ENCODE data around the gene FHL1. TPM values are rescaled to one million over a fixed set of nuclear protein-coding genes. Genes with fewer than 3 reads are reported as not detected.

FHL1 gene
- 95.5 and 117 TPM in 2 replicates for total RNA-seq

GRCh38 chrX:136147315-136147901 is at the start of gene FHL1:
Gene FHL1 (plus strand): TSS chrX:136147533.

GRCh38 chrX:136251041-136251991 is 104.0 kb downstream of the FHL1 start, which contains the start of gene MAP7D3:
Gene MAP7D3 (minus strand): TSS chrX:136251400. CDS start chrX:136251358, 42 bp downstream.

Other genes with a start within 250 kb of the FHL1 start
- 15.9 and 16.4 TPM in 2 replicates for gene MMGT1, start 173.5 kb upstream of the FHL1 start, total RNA-seq
- gene SLC9A6, start 162.1 kb upstream of the FHL1 start, total RNA-seq, result 11.8 and 16.9 TPM in 2 replicates
- gene MAP7D3, start 103.9 kb downstream of the FHL1 start, total RNA-seq, result 30.8 and 34.9 TPM in 2 replicates
- gene ADGRG4, start 153.4 kb downstream of the FHL1 start, total RNA-seq, result 0.07 and 0.10 TPM in 2 replicates

Measured in mammary microvascular endothelial cell (primary cell).